22Rv1 (cell line): ENCODE results near the gene PLD4.

Experiments
- ZFX ChIP-seq: fragments of 450-650 bp; IDR thresholded peaks from 2 replicates; pipeline ENCODE4 v1.6.1; 2017; ENCODE audit warnings: antibody characterized with exemption, borderline replicate concordance
- TF ChIP-seq, protein P1 (sequence below): fragments of 450-650 bp; IDR thresholded peaks from 2 replicates; pipeline ENCODE4 v1.5.1; 2017; ENCODE audit warnings: mild to moderate bottlenecking

DNA sequence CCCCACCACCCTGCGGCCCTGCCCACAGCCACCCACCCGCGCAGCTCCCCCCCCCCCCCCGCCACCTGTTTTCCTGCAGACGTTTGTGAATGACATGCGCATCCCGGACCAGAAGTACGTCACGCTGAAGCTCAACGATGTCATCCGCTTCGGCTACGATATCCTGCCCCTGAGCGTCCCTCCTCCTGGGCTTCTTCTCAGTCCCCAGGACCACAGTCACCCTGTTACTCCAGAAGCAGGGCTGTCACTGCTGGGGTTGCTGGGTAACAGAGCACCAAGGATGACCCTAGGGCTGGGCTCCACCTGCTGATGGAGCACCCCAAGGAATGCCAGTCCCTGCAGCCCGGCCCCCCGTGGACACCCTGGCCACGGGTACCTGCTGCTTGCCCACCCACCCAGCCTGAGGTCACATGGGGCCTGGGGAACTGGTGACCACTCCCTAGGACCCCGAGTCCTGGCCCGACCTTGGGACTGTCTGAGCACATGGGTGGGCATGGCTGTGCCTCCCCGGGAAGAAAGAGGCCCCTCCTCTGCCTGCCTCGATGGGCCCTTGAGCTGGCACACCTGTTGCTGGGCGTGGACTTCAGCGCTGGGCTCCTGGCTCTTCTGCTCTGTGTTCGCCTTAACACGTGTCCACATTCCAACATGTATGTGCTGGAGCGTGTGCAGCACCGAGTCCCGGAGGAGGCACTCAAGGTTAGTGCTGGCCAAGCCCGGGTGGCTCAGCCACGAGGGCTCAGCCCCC, 46.7 kb upstream of the PLD4 start:
- TF ChIP-seq, protein P1, sequence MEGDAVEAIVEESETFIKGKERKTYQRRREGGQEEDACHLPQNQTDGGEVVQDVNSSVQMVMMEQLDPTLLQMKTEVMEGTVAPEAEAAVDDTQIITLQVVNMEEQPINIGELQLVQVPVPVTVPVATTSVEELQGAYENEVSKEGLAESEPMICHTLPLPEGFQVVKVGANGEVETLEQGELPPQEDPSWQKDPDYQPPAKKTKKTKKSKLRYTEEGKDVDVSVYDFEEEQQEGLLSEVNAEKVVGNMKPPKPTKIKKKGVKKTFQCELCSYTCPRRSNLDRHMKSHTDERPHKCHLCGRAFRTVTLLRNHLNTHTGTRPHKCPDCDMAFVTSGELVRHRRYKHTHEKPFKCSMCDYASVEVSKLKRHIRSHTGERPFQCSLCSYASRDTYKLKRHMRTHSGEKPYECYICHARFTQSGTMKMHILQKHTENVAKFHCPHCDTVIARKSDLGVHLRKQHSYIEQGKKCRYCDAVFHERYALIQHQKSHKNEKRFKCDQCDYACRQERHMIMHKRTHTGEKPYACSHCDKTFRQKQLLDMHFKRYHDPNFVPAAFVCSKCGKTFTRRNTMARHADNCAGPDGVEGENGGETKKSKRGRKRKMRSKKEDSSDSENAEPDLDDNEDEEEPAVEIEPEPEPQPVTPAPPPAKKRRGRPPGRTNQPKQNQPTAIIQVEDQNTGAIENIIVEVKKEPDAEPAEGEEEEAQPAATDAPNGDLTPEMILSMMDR: no peak
- no peak for TF ChIP-seq ZFX
